ENCODE measurements around the gene CENPB.

CENPB gene

GRCh38 chr20:3764659-3765058, 21.9 kb downstream of the CENPB start:
- DNase-seq, result no peak

DNA sequence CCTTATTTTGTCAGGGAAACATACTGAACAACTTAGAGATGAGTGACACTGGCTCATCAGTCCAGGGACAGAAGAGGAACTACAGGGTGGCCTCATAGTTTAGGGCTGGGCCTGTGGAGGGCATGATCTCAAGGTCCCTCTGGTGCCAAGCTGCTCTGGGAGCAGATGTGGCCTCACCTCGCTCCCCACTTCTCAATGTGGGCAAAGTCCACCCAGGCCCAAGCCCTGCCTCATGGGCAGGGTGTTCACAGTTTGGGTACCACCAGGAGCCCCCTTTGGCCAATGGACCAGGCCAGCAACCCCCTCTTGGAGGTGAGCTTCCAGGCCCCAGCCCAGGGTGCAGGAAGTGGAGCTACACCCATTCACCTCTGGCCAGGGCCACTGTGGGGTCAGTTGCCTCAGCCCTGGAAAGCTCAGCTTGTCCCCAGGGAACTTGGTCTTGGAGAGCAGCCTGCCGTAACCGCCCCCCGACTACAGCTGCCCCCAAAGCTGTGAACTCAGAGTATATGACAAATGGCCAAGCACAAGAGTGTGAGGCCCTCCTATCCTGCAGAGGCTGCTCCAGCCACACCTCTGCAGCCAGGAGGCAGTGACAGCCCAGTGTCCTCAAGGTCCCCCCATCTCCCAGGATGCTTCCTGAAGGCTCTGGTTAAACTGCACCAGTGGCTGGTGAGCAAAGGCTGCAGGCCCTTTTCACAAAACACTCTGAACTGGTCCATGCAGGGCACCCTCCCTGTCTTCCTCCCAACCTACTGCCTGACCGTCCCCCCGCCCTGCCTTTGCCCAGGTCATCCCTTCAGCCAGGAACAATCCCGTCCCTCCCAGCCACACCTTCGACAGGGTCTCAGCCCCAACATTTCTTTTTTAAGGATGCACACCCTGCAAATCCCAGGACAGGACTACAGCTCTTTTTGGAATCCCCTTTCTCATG, 22.6 kb downstream of the CENPB start:
- DNase-seq, result no peak

- DNase-seq, result no peak
These were observed 25.7 kb downstream of the CENPB start for GRCh38 chr20:3760655-3761348.

DNA sequence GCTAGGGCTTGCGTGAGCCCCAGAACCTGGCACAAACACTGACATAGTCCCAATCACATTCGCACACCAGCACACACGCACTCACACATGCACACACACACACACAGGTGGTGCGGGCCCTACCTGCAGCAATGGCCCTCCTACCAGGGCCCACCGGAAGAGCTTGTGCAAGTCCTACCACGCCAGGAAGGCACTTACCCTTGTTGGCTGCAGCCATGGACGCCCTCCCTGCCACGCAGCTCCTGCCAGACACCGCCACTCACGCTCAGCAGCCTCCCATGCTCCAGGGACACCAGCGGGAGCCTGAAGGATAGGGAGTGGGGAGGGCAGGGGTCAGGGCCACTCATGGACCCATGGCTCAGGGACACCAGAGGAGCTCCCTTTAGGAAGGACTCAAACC, 26.7 kb downstream of the CENPB start:
- DNase-seq, result no peak

- DNase-seq, result no peak
These were observed 27.2 kb downstream of the CENPB start for GRCh38 chr20:3759316-3759823.

DNA sequence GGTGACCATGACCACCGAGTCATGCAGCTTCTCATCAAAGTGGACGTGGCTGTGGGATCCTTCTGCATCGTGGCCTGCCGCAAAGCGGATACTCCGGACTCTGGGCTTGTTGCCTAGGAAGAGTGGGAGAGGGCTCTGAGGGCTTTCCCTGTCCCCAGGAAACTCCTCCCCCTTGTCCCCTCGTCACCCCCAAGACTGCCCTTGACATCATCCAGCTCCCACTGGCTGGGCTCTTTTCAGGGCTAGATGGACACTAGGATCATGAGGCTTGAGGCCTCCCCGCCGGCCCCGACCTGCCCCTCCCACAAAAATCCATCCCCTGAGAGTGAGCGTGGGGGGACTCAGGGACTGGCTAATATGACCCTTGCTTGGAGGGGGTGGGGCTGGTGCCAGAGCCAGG, 28.0 kb downstream of the CENPB start:
- no peak for DNase-seq

DNA sequence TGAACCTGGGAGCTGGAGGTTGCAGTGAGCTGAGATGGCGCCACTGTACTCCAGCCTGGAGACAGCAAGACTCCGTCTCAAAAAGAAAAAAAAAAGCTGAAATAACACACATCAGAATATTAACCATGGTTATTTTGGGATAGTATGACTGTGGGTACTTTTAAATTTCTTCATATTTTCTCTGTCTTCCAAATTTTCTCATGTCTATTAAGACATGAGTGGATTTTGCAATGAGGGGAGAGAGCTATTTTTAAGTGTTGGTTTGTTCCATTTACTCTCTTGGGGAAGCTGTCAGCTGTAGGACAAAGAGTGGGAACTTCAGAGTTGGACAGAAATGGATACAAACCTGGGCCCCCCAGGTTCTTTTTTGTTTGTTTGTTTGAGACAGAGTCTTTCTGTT, 29.3 kb downstream of the CENPB start:
- DNase-seq, result no peak

DNA sequence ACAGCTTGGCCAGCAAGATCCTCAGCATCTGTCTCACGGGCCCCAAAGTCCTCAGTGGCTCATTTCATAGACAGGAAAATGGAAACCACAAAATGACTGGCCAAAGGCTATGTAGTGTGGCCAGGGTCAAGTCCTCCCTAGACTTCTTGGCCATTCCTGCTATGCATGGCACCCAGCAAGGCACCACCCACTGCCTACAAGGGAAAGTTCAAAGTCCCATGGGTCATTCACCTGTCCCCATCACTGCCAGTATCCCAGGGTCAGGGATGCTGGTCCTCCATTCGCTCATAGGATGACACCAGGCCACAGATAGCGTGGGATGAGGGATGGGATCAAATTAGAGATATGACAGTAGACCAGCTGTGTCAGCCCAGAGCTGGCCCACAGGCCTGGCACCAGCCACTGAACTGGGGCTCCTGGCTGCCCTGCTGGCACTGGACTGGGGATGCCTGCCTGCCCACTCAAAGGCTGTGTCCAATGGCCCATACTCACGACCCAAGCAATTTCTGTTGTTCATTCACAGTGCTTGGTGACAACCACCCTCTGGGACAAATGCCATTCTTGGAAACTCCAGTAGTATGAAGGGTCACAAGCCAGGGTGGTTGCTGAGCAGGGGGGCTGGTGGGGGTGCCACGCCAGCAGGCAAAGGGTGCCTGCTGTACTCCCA, 30.6 kb downstream of the CENPB start:
- no peak for DNase-seq

DNA sequence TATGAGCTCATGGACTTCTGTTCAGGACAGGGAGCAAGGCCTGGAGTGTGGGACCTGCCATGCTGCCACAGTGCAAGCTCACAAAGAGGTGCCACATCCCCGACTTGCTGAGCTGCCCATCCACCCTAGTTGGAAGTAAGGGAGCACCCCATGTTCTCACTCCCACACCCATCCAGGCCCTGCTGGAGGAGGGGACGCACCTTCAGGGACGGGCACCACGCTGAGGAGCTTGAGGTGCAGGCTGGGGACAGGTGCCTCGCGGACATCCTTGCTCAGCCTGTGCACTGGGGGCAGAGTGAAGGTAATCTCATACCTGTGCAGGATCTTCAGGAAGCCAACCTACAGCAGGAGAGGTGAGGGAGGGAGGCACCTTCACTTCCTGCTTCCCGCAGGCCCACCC, 31.3 kb downstream of the CENPB start:
- no peak for DNase-seq

- DNase-seq, result no peak
These were observed 32.3 kb downstream of the CENPB start for GRCh38 chr20:3754276-3754630.

- DNase-seq, result no peak
These were observed 32.9 kb downstream of the CENPB start for GRCh38 chr20:3753501-3754275.

DNA sequence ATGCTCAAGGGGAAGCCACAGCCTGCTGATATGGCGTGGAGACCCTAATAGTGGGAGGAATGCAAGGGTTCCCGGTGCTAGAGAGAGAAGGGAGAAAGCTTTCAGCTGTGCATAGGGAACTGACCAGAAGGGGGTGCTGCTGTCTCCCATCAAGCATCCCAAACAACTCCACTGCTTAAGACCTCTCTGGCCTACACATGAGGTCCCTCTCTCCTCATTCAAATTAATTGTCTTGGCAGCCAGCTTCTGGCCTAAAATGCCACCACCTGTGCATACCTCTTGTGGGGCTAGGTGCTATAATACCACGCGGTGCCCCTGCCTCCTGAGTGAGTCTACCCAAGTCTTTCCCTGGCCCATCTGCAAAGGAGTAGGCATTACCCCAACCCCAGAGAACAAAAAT, 33.4 kb downstream of the CENPB start:
- no peak for DNase-seq

DNA sequence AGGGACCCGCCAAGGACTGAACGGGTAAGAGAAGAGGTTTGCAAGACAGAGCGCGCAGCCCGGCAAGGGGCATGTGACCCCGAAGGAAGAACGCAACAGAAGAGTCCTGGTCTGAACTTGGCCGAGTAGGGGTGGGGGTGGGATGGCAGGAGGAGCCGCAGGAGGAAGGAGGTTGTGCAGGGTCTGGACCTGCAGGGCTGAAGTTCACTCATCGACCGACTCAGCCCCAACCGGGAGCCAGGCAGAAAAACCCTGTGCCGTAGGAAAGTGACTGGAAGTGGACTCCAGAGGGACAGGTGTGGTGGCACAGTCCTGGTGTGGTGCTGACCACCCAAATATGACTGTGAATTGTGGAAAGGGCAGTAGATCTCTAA, 34.2 kb downstream of the CENPB start:
- no peak for DNase-seq

DNA sequence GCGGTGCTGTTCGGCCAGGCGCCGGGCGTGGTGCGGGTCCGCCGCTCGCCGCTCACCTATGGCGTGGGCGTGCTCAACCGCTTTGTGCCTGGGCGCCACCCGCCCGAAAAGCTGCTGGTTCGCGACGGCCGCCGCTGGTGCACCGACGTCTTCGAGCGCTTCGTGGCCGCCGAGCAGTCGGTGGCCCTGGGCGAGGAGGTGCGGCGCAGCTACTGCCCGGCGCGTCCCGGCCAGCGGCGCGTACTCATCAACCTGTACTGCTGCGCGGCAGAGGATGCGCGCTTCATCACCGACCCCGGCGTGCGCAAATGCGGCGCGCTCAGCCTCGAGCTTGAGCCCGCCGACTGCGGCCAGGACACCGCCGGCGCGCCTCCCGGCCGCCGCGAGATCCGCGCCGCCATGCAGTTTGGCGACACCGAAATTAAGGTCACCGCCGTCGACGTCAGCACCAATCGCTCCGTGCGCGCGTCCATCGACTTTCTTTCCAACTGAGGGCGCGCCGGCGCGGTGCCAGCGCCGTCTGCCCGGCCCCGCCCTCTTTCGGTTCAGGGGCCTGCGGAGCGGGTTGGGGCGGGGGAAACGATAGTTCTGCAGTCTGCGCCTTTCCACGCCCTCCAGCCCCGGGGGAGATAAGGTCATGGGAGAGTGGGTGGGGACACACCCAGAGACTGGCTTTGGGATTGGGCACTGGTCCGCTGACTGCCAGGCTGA, 34.7 kb downstream of the CENPB start:
- DNase-seq, result peak; percentile 74

DNA sequence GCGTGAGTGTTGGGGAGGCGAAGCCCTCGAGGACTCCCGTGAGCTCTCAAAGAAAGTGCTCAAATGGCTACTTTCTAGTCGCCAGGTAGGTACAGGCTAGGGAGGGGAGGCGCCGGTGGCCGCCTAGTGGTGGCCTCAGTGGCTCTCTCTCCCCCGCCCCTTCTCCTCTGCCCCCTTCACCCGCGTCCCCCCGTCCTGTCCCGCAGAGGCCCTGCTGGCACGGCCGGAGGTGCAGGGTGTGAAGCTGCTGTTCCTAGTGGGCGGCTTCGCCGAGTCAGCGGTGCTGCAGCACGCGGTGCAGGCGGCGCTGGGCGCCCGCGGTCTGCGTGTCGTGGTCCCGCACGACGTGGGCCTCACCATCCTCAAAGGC, 35.2 kb downstream of the CENPB start:
- DNase-seq, result no peak

- DNase-seq, result no peak
These were observed 36.6 kb downstream of the CENPB start for GRCh38 chr20:3749689-3750531.

- DNase-seq, result no peak
These were observed 37.4 kb downstream of the CENPB start for GRCh38 chr20:3749087-3749688.

DNA sequence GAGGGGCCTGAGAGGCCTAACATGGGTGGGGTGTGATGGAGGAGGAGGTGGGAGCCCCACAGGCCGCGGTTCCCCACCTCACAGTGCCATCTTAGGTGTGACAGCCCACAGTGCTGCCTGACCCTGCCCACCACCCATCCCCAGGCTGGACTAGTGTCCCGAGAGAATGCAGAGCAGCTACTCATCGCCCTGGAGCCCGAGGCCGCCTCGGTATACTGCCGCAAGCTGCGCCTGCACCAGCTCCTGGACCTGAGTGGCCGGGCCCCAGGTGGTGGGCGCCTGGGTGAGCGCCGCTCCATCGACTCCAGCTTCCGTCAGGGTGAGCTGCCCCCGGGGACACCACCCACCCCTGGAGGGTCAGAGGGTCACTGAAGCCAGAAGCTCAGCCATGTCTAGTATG, 38.5 kb downstream of the CENPB start:
- DNase-seq, result no peak

- no peak for DNase-seq
These were observed 39.1 kb downstream of the CENPB start for GRCh38 chr20:3747471-3747870.

DNA sequence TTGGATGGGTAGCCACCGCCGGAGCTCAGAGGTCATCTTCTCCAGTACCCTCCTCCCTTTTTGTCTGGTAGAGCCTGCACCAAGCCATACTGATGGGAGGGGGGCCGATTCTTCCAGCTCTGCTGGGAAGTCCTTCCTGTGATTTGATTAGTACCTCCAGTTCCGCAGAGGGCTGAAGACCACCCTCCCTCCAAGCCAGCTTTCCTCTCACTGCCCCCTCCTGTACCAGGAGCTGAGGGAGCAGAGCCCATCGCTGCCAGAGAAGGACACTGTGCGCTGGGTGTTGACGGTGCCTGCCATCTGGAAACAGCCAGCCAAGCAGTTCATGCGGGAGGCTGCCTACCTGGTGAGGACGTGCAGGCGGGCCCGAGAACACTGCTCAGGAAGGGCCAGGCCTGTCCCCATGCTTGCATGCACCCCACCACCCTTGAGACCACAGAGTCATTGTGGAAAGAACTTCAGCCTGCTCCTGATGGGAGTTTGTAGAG, 40.8 kb downstream of the CENPB start:
- DNase-seq, result no peak

Measured in NCI-H2171 (cell line).